Hepatocyte (in vitro differentiated cells): ENCODE results near the gene MAP3K5. TPM values are rescaled to one million over a fixed set of nuclear protein-coding genes. Genes with fewer than 3 reads are reported as not detected.
A peak's percentile ranks its signal among the peaks of the same experiment; 100 is the strongest.

Experiments used
- DNase-seq: peaks from one replicate; pipeline ENCODE4 v3.0.0-alpha.2; 2016; ENCODE audit warnings: low spot score
- H2AFZ ChIP-seq: fragments of 200-600 bp; sonication (generic); 2 replicates; pipeline ENCODE4 v1.6.0; 2016; ENCODE audit warnings: antibody characterized with exemption, mild to moderate bottlenecking
- H3K27ac ChIP-seq: fragments of 200-600 bp; sonication (generic); 2 replicates; pipeline ENCODE4 v1.5.1; 2016; ENCODE audit warnings: mild to moderate bottlenecking
- H3K27me3 ChIP-seq: fragments of 200-600 bp; sonication (generic); 2 replicates; pipeline ENCODE4 v1.6.1; 2016
- H3K36me3 ChIP-seq: fragments of 200-600 bp; sonication (generic); replicated peaks from 2 replicates; pipeline ENCODE4 v1.5.1; 2016; ENCODE audit warnings: low read depth; ENCODE audit not compliant: insufficient read depth
- H3K4me1 ChIP-seq: fragments of 200-600 bp; sonication (generic); 2 replicates; pipeline ENCODE4 v1.5.1; 2016; ENCODE audit warnings: mild to moderate bottlenecking, moderate library complexity; ENCODE audit not compliant: insufficient read depth
- H3K4me2 ChIP-seq: fragments of 200-600 bp; sonication (generic); 2 replicates; pipeline ENCODE4 v1.6.0; 2016
- H3K4me3 ChIP-seq: fragments of 200-600 bp; sonication (generic); 2 replicates; pipeline ENCODE4 v1.5.1; 2016; ENCODE audit warnings: mild to moderate bottlenecking
- H3K79me2 ChIP-seq: fragments of 200-600 bp; sonication (generic); 2 replicates; pipeline ENCODE4 v1.6.0; 2017; ENCODE audit warnings: mild to moderate bottlenecking
- H3K9me2 ChIP-seq: fragments of 200-600 bp; sonication (generic); replicated peaks from 2 replicates; pipeline ENCODE4 v1.6.0; 2017; ENCODE audit warnings: mild to moderate bottlenecking; ENCODE audit not compliant: insufficient read depth
- H3K9me3 ChIP-seq: fragments of 200-600 bp; sonication (generic); 2 replicates; pipeline ENCODE4 v1.5.1; 2016; ENCODE audit warnings: low read depth, mild to moderate bottlenecking
- H4K20me1 ChIP-seq: fragments of 200-600 bp; sonication (generic); 2 replicates; pipeline ENCODE4 v1.6.0; 2016; ENCODE audit warnings: mild to moderate bottlenecking; ENCODE audit not compliant: insufficient read depth, poor library complexity, severe bottlenecking
- EZH2 ChIP-seq: fragments of 200-600 bp; sonication (generic); IDR thresholded peaks from 2 replicates; pipeline ENCODE4 v1.6.1; 2016; ENCODE audit warnings: antibody characterized with exemption, mild to moderate bottlenecking, borderline replicate concordance
- EZH2phosphoT487 ChIP-seq: fragments of 200-600 bp; sonication (generic); IDR thresholded peaks from one replicate; pipeline ENCODE4 v1.6.1; 2018; ENCODE audit warnings: antibody characterized with exemption, mild to moderate bottlenecking, low read depth, moderate library complexity; ENCODE audit not compliant: unreplicated experiment, severe bottlenecking
- WGBS: methylation state at CpG from one replicate; pipeline ENCODE4 v1.1.6; 2016; ENCODE audit warnings: low lambda C conversion rate; ENCODE audit errors: missing lambda C conversion rate; 5-methylcytosine and 5-hydroxymethylcytosine counted together
- polyA plus RNA-seq: library from polyadenylated mRNA; unstranded; fragments of >200 nt; fragmentation: Nextera tagmentation; extraction: Ambion mirVana; gene quantifications from 2 replicates; pipeline ENCODE4 v1.2.1, GENCODE V29; 2016
- total RNA-seq: library from RNA; depleted of rRNA; stranded (reverse); fragments of >200 nt; gene quantifications from 2 replicates; pipeline ENCODE4 v1.2.3, GENCODE V29; 2014
- TF ChIP-seq, protein P1 (sequence below): fragments of 200-600 bp; sonication (generic); IDR thresholded peaks from 2 replicates; pipeline ENCODE4 v1.5.1; 2016; ENCODE audit warnings: antibody characterized with exemption, mild to moderate bottlenecking; ENCODE audit not compliant: poor library complexity

The MAP3K5 gene
- total and polyA plus RNA-seq, 2 experiments from 2014 or later: 2.2 to 5.9 TPM

- peaks cover 9% of the 10 kb centered on the region for H3K4me1 ChIP-seq
Measured at GRCh38 chr6:136599329-136600011, 192.8 kb downstream of the MAP3K5 start.

GRCh38 chr6:136598048-136598447, 194.2 kb downstream of the MAP3K5 start:
- peaks cover 9% of the 10 kb centered on the region for H3K4me1 ChIP-seq

More at GRCh38 chr6:136599329-136600011, 192.8 kb downstream of the MAP3K5 start:
- no peak for DNase-seq
- Histone ChIP-seq H3K27me3 (no peaks in the 10 kb centered on the region), H3K9me3 (no peaks in the 10 kb centered on the region), H3K4me3 (no peak overlapping the region), H3K36me3 (no peaks in the 10 kb centered on the region), H3K27ac (no peak overlapping the region), H4K20me1 (no peaks in the 10 kb centered on the region), H3K79me2 (no peaks in the 10 kb centered on the region), H3K4me2 (no peak overlapping the region), H3K9me2 (no peaks in the 10 kb centered on the region), H2AFZ (no peak overlapping the region)
- WGBS: 87% methylated on average over 10 of the region's 10 CpGs
- TF ChIP-seq, protein P1, sequence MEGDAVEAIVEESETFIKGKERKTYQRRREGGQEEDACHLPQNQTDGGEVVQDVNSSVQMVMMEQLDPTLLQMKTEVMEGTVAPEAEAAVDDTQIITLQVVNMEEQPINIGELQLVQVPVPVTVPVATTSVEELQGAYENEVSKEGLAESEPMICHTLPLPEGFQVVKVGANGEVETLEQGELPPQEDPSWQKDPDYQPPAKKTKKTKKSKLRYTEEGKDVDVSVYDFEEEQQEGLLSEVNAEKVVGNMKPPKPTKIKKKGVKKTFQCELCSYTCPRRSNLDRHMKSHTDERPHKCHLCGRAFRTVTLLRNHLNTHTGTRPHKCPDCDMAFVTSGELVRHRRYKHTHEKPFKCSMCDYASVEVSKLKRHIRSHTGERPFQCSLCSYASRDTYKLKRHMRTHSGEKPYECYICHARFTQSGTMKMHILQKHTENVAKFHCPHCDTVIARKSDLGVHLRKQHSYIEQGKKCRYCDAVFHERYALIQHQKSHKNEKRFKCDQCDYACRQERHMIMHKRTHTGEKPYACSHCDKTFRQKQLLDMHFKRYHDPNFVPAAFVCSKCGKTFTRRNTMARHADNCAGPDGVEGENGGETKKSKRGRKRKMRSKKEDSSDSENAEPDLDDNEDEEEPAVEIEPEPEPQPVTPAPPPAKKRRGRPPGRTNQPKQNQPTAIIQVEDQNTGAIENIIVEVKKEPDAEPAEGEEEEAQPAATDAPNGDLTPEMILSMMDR: no peak
- no peak for TF ChIP-seq EZH2
- no peak for TF ChIP-seq EZH2phosphoT487

GRCh38 chr6:136594671-136595070, 197.6 kb downstream of the MAP3K5 start:
- H2AFZ ChIP-seq: no peak overlapping the region
- no peak overlapping the region for H3K4me2 ChIP-seq
- no peaks in the 10 kb centered on the region for H3K27me3 ChIP-seq
- H3K79me2 ChIP-seq: no peaks in the 10 kb centered on the region
- no peaks in the 10 kb centered on the region for H3K9me2 ChIP-seq
- TF ChIP-seq EZH2 (no peak), EZH2phosphoT487 (no peak)
- TF ChIP-seq, protein P1: no peak
- H3K4me3 ChIP-seq: no peak overlapping the region
- peak overlapping the region; percentile 24 for H3K27ac ChIP-seq
- DNase-seq: no peak
- no peaks in the 10 kb centered on the region for H3K9me3 ChIP-seq
- no peaks in the 10 kb centered on the region for H3K36me3 ChIP-seq
- WGBS: 92% methylated on average over 8 of the region's 8 CpGs
- no peaks in the 10 kb centered on the region for H4K20me1 ChIP-seq
- H3K4me1 ChIP-seq: no peaks in the 10 kb centered on the region

More at GRCh38 chr6:136598048-136598447, 194.2 kb downstream of the MAP3K5 start:
- Histone ChIP-seq H3K36me3 (no peaks in the 10 kb centered on the region), H3K4me3 (no peak overlapping the region), H2AFZ (no peak overlapping the region), H3K27ac (no peak overlapping the region), H3K79me2 (no peaks in the 10 kb centered on the region), H3K4me2 (no peak overlapping the region), H4K20me1 (no peaks in the 10 kb centered on the region), H3K9me3 (no peaks in the 10 kb centered on the region), H3K9me2 (no peaks in the 10 kb centered on the region), H3K27me3 (no peaks in the 10 kb centered on the region)
- TF ChIP-seq EZH2phosphoT487 (no peak), EZH2 (no peak)
- TF ChIP-seq, protein P1: no peak
- no peak for DNase-seq
- WGBS: 96% methylated on average over 3 of the region's 3 CpGs
